Measurements from ENCODE around the gene GHRHR.

GRCh38 chr7:30931929-30932540 lies 31.7 kb upstream of the GHRHR start:
- TF ChIP-seq, protein P1, sequence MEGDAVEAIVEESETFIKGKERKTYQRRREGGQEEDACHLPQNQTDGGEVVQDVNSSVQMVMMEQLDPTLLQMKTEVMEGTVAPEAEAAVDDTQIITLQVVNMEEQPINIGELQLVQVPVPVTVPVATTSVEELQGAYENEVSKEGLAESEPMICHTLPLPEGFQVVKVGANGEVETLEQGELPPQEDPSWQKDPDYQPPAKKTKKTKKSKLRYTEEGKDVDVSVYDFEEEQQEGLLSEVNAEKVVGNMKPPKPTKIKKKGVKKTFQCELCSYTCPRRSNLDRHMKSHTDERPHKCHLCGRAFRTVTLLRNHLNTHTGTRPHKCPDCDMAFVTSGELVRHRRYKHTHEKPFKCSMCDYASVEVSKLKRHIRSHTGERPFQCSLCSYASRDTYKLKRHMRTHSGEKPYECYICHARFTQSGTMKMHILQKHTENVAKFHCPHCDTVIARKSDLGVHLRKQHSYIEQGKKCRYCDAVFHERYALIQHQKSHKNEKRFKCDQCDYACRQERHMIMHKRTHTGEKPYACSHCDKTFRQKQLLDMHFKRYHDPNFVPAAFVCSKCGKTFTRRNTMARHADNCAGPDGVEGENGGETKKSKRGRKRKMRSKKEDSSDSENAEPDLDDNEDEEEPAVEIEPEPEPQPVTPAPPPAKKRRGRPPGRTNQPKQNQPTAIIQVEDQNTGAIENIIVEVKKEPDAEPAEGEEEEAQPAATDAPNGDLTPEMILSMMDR (IDR thresholded peaks at IDR 0.05; ENCODE audit: low read depth, low read length, poor library complexity, severe bottlenecking), result no peak
- no peak for TF ChIP-seq EZH2phosphoT487 (IDR thresholded peaks at IDR 0.05; ENCODE audit: borderline replicate concordance, low read length)
